Activated CD4-positive, alpha-beta T cell treated with anti-CD3 and anti-CD28 coated beads, Interleukin-2, amount 10 ng/mL, durations not matched to agents 24 days and 14 days (primary cell): Measurements from ENCODE around the gene RNF148. TPM values are rescaled to one million over a fixed set of nuclear protein-coding genes. Genes with fewer than 3 reads are reported as not detected.

Experiments used
- DNase-seq: peaks from one replicate; pipeline ENCODE4 v3.0.0; 2022
- H3K27ac Mint-ChIP-seq: one replicate; pipeline ENCODE4 v1.8.0; 2022; ENCODE audit warnings: mild to moderate bottlenecking, mixed read lengths
- H3K27me3 Mint-ChIP-seq: one replicate; pipeline ENCODE4 v1.8.0; 2022; ENCODE audit warnings: mixed read lengths
- H3K36me3 Mint-ChIP-seq: one replicate; pipeline ENCODE4 v1.8.0; 2022; ENCODE audit warnings: low read depth, mild to moderate bottlenecking, mixed read lengths
- H3K4me1 Mint-ChIP-seq: one replicate; pipeline ENCODE4 v1.8.0; 2021; ENCODE audit warnings: mixed read lengths
- H3K4me3 Mint-ChIP-seq: one replicate; pipeline ENCODE4 v1.8.0; 2022; ENCODE audit warnings: mild to moderate bottlenecking, moderate library complexity, mixed read lengths
- H3K9me3 Mint-ChIP-seq: one replicate; pipeline ENCODE4 v1.8.0; 2021; ENCODE audit warnings: mixed read lengths
- intact Hi-C: fragments of 100-400 bp; cut with micrococcal nuclease; formaldehyde crosslinking; loops from one replicate; pipeline ENCODE4 v1.15.1; 2023
- total RNA-seq: library from RNA; stranded (reverse); gene quantifications from 2 replicates; pipeline ENCODE4 v1.2.3, GENCODE V29; 2022

The RNF148 gene, protein sequence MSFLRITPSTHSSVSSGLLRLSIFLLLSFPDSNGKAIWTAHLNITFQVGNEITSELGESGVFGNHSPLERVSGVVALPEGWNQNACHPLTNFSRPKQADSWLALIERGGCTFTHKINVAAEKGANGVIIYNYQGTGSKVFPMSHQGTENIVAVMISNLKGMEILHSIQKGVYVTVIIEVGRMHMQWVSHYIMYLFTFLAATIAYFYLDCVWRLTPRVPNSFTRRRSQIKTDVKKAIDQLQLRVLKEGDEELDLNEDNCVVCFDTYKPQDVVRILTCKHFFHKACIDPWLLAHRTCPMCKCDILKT
- not detected in 2 replicates for total RNA-seq

DNA sequence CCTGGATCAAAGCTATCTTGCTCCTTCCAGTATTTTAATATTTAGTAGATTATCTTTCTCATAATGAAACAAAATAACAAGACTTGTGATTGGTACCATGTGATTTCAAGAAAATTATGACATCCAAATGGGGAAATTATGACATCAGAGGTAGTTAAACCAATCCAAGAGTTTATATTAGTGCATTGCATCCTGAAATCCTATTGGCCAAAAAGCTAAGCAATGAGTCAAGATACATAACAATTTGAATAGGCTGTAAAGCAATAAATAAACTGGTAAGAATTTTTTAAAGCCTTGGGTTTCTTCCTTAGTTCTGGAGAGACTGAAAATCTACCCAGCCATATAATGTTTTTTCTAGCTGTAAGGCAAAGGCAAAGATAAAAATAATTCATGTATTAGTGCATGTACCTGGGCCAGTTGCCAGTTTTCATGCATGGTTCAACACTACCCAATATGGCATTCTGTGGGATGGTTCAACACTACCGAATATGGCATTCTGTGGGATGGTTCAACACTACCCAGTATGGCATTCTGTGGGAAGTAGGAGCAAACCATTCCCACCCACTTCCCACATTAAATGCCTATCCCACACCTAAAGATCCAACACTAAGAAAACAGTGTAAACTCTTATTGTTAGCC, at the start of gene RNF148:
RNF148 (minus strand) TSS at position 51 of the 639 bp plus-strand sequence. CDS start 172 bp downstream, outside the sequence.
- Mint-ChIP-seq H3K36me3 (no peaks in the 10 kb centered on the region), H3K9me3 (no peaks in the 10 kb centered on the region), H3K27me3 (no peaks in the 10 kb centered on the region), H3K27ac (no peak within 1 kb of the TSS), H3K4me1 (no peaks in the 10 kb centered on the region), H3K4me3 (no peak within 1 kb of the TSS)
- DNase-seq: no peak
- intact Hi-C loops: no loop called here

DNA sequence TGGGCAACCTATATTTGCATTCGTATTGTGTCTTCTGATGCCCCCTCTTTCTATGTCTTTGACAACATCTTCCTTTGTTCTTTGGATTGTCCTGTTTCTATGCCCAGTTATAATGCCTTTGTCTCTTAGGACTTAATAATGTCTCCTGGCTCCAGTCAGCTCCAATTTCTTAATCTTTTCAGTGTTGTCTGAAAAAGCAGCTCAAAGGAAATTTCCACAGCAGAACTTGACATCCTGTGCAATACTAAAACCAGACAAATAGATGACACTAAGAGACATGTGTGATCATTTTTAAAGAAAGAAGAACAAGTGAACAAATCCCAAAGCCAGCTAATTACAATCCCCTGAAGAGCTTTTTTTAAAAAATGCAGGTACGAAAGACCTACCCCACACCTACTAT, 47.7 kb upstream of the RNF148 start:
- intact Hi-C loops: no loop called here

DNA sequence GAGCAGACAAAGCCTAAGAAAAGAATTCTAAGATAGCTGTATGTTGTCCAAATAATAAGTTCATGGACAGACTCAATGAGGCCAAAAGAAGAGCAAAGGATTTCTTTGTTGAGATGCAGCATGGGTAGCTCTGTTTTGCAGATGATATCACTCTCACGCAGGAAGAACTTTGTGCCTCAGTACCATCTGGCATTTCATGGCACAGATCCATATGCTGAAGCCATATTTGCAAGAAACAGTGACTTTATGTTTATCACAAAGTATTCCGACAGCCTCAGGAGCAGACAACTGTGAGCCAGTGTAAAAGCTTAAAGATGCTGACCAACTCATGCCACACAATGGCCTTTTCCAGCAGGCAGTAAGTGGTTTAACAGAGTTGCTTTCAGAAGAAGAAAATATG, 45.5 kb upstream of the RNF148 start:
- no peaks in the 10 kb centered on the region for H3K9me3 Mint-ChIP-seq
- intact Hi-C loops: no loop called here
- no peaks in the 10 kb centered on the region for H3K27me3 Mint-ChIP-seq
- no peaks in the 10 kb centered on the region for H3K36me3 Mint-ChIP-seq
- H3K27ac Mint-ChIP-seq: no peak overlapping the region
- no peaks in the 10 kb centered on the region for H3K4me1 Mint-ChIP-seq
- DNase-seq: no peak
- H3K4me3 Mint-ChIP-seq: no peak overlapping the region

More for the DNA sequence above, 47.7 kb upstream of the RNF148 start:
- no peak for DNase-seq
- H3K9me3 Mint-ChIP-seq: no peaks in the 10 kb centered on the region
- H3K27me3 Mint-ChIP-seq: no peaks in the 10 kb centered on the region
- no peaks in the 10 kb centered on the region for H3K36me3 Mint-ChIP-seq
- H3K4me3 Mint-ChIP-seq: no peak overlapping the region
- H3K27ac Mint-ChIP-seq: no peak overlapping the region
- no peaks in the 10 kb centered on the region for H3K4me1 Mint-ChIP-seq

DNA sequence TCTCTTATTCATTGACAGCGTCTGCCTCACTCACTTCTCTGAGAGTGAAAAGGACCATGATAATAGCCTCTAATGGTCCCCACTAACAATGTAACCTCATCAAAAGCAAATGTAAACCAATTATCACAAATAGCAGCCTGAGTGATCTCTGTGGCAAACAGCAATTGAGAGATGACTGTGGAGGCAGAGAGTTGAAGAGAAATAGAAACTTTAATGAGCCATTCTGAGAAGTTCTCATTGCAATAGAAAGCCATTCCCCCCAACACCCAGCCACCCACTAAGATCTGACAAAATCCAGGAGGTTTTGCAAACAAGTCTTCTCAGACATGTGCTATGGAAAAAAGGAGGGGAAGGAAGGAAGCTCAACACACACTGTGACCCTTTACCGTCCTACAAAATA, 44.2 kb upstream of the RNF148 start:
- H3K27me3 Mint-ChIP-seq: no peaks in the 10 kb centered on the region
- no peak overlapping the region for H3K27ac Mint-ChIP-seq
- no peak for DNase-seq
- intact Hi-C loops: no loop called here
- H3K4me1 Mint-ChIP-seq: no peaks in the 10 kb centered on the region
- no peak overlapping the region for H3K4me3 Mint-ChIP-seq
- no peaks in the 10 kb centered on the region for H3K9me3 Mint-ChIP-seq
- no peaks in the 10 kb centered on the region for H3K36me3 Mint-ChIP-seq

DNA sequence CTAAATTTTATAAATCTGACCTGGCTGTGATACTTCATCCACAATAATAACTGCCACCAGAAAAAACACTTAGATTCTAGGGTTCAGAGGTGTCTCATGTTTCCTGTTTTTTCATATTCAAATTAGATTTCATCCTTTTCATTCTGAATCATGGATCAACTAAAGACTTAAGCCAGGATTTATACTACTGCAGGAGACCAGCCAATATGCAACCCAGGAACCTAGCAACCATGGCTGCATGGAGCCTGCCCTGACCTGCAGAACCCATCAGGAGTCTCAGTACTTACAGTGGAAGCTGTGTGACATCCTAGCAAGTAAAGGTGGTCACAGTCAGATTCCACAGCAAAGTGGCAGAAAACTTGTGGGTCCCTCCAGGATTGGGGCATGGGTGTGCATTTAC, 40.5 kb upstream of the RNF148 start:
- no peaks in the 10 kb centered on the region for H3K27me3 Mint-ChIP-seq
- DNase-seq: no peak
- no peaks in the 10 kb centered on the region for H3K4me1 Mint-ChIP-seq
- H3K9me3 Mint-ChIP-seq: no peaks in the 10 kb centered on the region
- H3K4me3 Mint-ChIP-seq: no peak overlapping the region
- intact Hi-C loops: no loop called here
- no peaks in the 10 kb centered on the region for H3K36me3 Mint-ChIP-seq
- H3K27ac Mint-ChIP-seq: no peak overlapping the region

DNA sequence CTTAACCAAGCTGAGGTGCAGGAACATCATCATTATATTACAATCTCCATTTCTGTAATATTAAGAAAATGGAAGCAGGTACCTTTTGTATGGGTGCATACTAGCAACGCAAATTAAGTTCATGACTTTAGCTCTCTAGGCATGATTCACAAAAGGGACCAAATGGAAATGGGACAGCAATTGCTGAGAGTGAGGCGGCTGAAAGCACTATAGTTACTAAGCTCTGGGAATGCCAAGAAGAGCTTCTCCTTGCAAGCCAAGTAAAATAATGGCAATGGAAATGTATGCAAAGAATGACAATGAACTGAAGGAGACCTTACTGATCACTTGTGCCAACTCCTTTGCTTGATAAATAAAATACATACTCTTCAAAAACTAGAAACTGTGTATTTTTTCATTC, 36.2 kb upstream of the RNF148 start:
- H3K4me3 Mint-ChIP-seq: no peak overlapping the region
- H3K36me3 Mint-ChIP-seq: no peaks in the 10 kb centered on the region
- no peak overlapping the region for H3K27ac Mint-ChIP-seq
- intact Hi-C loops: no loop called here
- H3K4me1 Mint-ChIP-seq: no peaks in the 10 kb centered on the region
- no peaks in the 10 kb centered on the region for H3K9me3 Mint-ChIP-seq
- DNase-seq: no peak
- no peaks in the 10 kb centered on the region for H3K27me3 Mint-ChIP-seq

DNA sequence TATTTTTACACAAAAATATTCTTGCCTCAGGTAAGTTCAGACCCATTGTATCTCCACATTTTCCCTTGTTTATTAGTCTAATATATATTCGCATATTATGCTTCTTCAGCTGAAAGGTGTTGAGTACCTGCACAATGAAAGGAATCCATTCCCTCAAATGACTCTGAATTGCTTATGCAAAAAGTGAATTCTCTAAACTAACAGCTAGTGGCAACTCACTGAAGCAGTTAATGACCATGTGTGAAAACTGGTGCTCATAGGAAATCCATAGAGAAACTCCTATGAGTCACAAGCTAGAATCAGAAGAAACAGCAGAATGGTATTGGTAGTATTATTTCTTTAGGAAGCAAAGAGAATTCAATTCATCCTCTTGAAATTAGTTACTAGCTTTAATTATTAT, 33.5 kb upstream of the RNF148 start:
- no peaks in the 10 kb centered on the region for H3K27me3 Mint-ChIP-seq
- no peaks in the 10 kb centered on the region for H3K9me3 Mint-ChIP-seq
- H3K27ac Mint-ChIP-seq: no peak overlapping the region
- intact Hi-C loops: no loop called here
- H3K36me3 Mint-ChIP-seq: no peaks in the 10 kb centered on the region
- H3K4me3 Mint-ChIP-seq: no peak overlapping the region
- no peaks in the 10 kb centered on the region for H3K4me1 Mint-ChIP-seq
- no peak for DNase-seq

DNA sequence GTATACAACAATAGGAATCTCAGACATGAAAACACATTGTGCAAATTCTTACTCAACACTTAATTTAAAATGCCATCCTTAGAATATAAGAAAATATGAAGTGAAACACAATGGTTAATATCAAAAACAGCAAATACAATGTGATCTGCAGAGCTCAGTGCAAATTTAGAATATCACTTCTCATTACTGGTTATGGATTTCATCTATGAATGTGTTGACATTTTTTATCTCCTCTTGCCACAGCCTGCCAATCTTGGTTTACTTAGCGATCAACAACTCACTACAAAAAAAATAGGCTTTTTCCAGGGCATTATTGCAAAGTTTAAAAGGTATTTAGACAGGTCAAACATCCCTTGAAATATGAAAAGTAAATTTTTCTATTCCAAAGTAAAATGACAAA, 25.0 kb upstream of the RNF148 start:
- H3K27me3 Mint-ChIP-seq: no peaks in the 10 kb centered on the region

DNA sequence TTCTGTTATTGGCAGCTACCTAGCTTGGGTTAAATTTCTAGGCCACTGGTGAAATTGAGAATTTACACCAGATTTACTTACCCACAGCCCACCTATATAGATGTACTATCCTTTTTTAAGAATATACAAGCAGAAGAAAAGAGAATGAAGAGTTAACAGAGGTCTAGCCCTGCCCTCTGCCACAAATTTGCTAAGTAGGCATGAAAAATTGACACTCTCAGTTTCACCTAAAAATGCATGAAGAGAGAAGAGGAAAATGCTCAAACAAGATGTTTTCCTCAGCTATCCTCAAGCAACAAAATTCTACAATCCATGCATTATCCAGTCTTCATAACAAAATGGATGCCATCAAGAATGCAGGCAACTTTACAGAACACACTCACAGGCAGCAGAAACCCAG, 24.6 kb upstream of the RNF148 start:
- no peak for DNase-seq
- no peaks in the 10 kb centered on the region for H3K27me3 Mint-ChIP-seq
- no peaks in the 10 kb centered on the region for H3K9me3 Mint-ChIP-seq
- intact Hi-C loops: no loop called here
- H3K36me3 Mint-ChIP-seq: no peaks in the 10 kb centered on the region
- H3K4me3 Mint-ChIP-seq: no peak overlapping the region
- H3K4me1 Mint-ChIP-seq: no peaks in the 10 kb centered on the region
- H3K27ac Mint-ChIP-seq: no peak overlapping the region

More for the DNA sequence above, 25.0 kb upstream of the RNF148 start:
- Mint-ChIP-seq H3K27ac (no peak overlapping the region), H3K4me1 (no peaks in the 10 kb centered on the region), H3K36me3 (no peaks in the 10 kb centered on the region), H3K4me3 (no peak overlapping the region), H3K9me3 (no peaks in the 10 kb centered on the region)
- intact Hi-C loops: no loop called here
- DNase-seq: no peak

DNA sequence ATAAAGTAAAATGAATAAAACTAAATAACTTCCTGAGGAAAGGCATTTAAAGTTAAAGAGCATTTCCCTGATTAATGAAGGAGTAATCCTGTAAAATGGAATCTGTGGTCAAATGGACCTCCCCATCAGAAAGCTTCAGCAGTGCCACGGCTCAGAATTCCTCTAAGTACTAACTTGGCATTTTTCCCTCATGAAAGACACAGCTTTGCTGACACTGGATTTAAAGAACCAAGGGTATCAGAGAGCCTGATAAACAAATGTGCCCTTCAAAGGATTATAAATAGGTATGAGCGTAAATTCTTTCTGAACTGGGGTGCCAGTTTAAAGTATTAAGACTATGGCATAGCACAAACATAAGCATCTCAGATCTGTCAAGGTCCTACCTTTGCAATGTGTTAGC, 24.2 kb upstream of the RNF148 start:
- intact Hi-C loops: no loop called here
- Mint-ChIP-seq H3K27ac (no peak overlapping the region), H3K4me1 (no peaks in the 10 kb centered on the region), H3K27me3 (no peaks in the 10 kb centered on the region), H3K9me3 (no peaks in the 10 kb centered on the region), H3K36me3 (no peaks in the 10 kb centered on the region), H3K4me3 (no peak overlapping the region)
- DNase-seq: no peak

DNA sequence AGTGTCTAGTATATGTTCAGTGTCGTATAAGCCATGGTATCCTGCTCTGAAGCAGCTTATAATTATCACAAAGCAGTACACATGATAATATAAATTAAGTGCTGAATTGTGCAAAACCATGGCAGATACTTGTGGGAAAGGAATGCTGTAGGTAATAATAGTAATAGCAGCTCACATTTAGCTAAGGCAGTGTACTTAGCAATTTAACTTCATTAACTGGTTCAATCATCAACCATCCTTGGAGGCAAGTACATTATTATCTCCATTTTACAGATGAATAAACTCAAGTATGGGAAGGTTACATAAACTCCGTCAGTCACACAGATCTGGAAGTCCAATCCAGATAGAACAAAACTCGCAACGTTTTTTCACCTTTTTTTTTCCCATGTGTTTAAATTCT, 21.6 kb upstream of the RNF148 start:
- Mint-ChIP-seq H3K27me3 (no peaks in the 10 kb centered on the region), H3K4me3 (no peak overlapping the region), H3K36me3 (no peaks in the 10 kb centered on the region), H3K27ac (no peak overlapping the region), H3K4me1 (no peaks in the 10 kb centered on the region), H3K9me3 (no peaks in the 10 kb centered on the region)
- intact Hi-C loops: no loop called here
- DNase-seq: no peak

DNA sequence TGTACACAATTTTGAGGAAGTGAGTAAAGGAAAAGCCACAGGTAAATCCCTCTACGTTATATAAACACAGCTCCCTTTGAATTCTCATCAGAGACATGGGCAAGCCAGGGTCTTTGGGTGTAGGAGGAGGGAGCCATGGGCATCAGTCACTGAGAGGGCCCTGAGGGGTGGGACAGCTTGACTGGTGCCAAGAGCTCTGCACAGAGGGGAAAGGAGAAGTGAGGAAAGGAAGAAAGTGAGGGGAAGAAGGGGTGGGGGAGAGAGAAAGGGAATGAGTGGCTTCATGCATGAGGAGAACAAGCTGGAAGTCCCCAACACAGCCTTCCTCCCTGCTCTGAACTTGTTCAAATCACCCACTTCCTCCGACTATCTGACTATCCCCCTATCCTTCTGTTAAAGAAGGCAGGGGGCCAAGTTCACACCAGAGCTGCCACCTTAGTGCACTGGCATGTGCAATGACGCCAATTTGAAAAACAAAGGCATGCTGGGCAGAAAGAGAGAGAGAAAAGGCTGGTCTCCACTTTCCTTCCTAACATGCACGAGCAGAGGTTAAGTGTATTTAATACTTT, 16.4 kb upstream of the RNF148 start:
- H3K4me1 Mint-ChIP-seq: no peaks in the 10 kb centered on the region
- H3K36me3 Mint-ChIP-seq: no peaks in the 10 kb centered on the region
- H3K9me3 Mint-ChIP-seq: no peaks in the 10 kb centered on the region
- intact Hi-C loops: no loop called here
- H3K4me3 Mint-ChIP-seq: no peak overlapping the region
- no peaks in the 10 kb centered on the region for H3K27me3 Mint-ChIP-seq
- no peak for DNase-seq
- H3K27ac Mint-ChIP-seq: no peak overlapping the region

DNA sequence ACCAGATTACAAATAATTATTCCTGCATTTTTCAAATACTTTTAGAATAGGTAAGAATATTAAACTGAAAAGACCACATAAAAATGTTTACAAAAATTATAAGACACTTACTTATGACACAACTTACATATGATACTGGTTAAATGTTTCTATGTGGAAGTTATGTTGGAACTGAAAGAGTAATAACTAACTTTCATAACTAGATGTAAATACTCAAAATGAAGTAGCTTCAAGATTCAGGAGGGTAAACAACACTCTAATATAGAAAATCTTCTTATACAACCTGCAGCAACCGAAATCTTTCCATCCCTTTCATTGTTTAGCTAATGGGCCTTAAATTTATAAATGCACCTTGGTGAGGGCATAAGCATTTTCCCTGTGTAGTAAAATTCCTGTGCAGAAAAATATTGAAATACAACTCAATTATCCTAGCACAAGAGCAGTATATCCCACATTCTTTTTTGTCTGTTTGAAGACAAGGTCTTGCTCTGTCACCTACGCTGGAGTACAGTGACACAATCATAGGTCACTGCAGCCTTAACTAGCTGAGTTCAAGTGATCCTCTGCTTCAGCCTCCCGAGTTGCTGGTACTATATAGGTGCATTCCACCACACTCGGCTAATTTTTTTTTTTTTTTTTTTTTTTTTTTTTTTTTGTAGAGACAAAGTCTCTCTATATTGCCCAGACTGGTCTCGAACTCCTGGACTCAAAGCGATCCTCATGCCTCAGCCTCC, 14.8 kb upstream of the RNF148 start:
- no peak for DNase-seq
- Mint-ChIP-seq H3K36me3 (no peaks in the 10 kb centered on the region), H3K27ac (no peak overlapping the region), H3K9me3 (no peaks in the 10 kb centered on the region), H3K27me3 (no peaks in the 10 kb centered on the region), H3K4me1 (no peaks in the 10 kb centered on the region), H3K4me3 (no peak overlapping the region)
- intact Hi-C loops: no loop called here

DNA sequence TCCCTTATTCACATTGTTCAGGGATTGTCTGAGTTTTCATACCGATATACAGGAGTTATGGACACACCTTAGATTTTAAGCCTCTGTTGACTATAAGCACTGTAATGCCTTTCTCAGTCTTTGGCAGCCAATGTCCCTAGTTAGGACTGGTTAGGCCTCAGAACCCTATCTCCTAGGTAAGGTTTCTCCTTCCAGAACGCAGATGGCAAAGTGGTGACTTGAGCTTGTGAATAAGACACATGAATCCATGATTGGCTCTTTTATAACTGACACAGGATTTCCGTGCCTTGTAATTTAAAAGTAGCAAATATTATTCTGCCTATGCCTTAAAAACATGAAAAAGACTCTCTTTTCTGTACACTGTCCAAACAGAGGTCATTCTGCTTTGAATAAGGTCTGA, 12.5 kb upstream of the RNF148 start:
- H3K27me3 Mint-ChIP-seq: no peaks in the 10 kb centered on the region

More for the DNA sequence above, 12.5 kb upstream of the RNF148 start:
- intact Hi-C loops: no loop called here
- DNase-seq: no peak
- Mint-ChIP-seq H3K9me3 (no peaks in the 10 kb centered on the region), H3K36me3 (no peaks in the 10 kb centered on the region), H3K4me1 (no peaks in the 10 kb centered on the region), H3K27ac (no peak overlapping the region), H3K4me3 (no peak overlapping the region)
